Ishikawa (cell line): ENCODE data around the gene ODAD3.

ENCODE experiments used
- CEBPB ChIP-seq: IDR thresholded peaks from 2 replicates; pipeline ENCODE4 v1.6.1; 2012
- CREB1 ChIP-seq: IDR thresholded peaks from 2 replicates; pipeline ENCODE4 v1.6.1; 2012; ENCODE audit warnings: low read depth
- EGR1 ChIP-seq: IDR thresholded peaks from 2 replicates; pipeline ENCODE4 v1.6.1; 2012
- EP300 ChIP-seq: IDR thresholded peaks from 2 replicates; pipeline ENCODE4 v1.6.1; 2012; ENCODE audit warnings: borderline replicate concordance
- FOXM1 ChIP-seq: IDR thresholded peaks from 2 replicates; pipeline ENCODE4 v1.6.1; 2012; ENCODE audit warnings: low read depth, borderline replicate concordance
- NFIC ChIP-seq: IDR thresholded peaks from 2 replicates; pipeline ENCODE4 v1.6.1; 2012
- RAD21 ChIP-seq: IDR thresholded peaks from 2 replicates; pipeline ENCODE4 v1.6.1; 2012; ENCODE audit warnings: low read depth
- REST ChIP-seq: IDR thresholded peaks from 2 replicates; pipeline ENCODE4 v1.6.1; 2012; ENCODE audit warnings: low read depth, mild to moderate bottlenecking
- TAF1 ChIP-seq: IDR thresholded peaks from 2 replicates; pipeline ENCODE4 v1.6.1; 2012; ENCODE audit warnings: low read depth, mild to moderate bottlenecking
- TCF12 ChIP-seq: IDR thresholded peaks from 2 replicates; pipeline ENCODE4 v1.6.1; 2012; ENCODE audit warnings: low read depth
- TEAD4 ChIP-seq: IDR thresholded peaks from 2 replicates; pipeline ENCODE4 v1.6.1; 2012
- USF1 ChIP-seq: IDR thresholded peaks from 2 replicates; pipeline ENCODE4 v1.6.1; 2012
- YY1 ChIP-seq: IDR thresholded peaks from 2 replicates; pipeline ENCODE4 v1.6.1; 2012; ENCODE audit warnings: low read depth
- ZBTB7A ChIP-seq: IDR thresholded peaks from 2 replicates; pipeline ENCODE4 v1.6.1; 2012; ENCODE audit warnings: low read depth
- TF ChIP-seq, protein P1 (sequence below): IDR thresholded peaks from 2 replicates; pipeline ENCODE4 v1.6.1; 2012

Gene ODAD3

DNA sequence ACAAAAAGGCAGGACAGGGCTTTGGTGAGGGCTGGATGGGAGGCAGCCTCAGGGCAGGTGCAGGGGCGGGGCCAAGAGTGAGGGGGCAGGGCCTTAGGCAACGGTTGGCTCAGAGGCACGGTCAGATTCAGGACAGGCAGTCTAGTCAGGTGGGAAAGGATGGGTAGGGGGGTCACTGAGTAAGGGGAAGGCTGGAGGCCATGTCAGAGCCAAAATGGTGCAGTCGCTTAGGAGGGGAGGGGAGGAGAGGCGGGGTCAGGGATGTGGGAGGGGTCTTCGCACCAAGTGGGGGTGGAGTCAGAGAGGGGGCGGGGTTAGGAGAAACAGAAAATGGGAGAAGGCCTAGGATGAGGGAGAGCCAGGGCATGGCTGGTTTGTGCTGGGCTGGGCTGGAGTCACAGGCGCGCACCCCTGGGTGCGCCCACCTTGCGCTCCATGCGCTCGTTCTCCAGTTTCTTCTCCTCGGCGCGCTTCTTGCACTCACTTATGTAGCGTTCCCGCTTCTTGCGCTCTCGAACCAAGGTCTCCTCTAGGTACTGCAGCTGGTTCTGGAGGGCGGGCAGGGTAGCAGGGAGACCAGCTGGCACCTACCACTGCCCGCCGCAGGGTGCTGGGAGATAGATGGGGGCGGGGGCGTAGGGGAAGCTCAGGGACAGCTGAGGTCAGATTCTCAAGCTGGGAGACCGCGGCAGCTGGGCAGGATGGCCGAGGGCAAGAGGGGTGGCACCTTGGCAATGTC, 9.0 kb downstream of the ODAD3 start:
- TF ChIP-seq, protein P1, sequence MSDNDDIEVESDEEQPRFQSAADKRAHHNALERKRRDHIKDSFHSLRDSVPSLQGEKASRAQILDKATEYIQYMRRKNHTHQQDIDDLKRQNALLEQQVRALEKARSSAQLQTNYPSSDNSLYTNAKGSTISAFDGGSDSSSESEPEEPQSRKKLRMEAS, result no peak
- TF ChIP-seq RAD21 (no peak), ZBTB7A (no peak), TCF12 (no peak), YY1 (no peak), CEBPB (no peak), FOXM1 (no peak), EP300 (no peak), TEAD4 (no peak), TAF1 (no peak), NFIC (no peak)

DNA sequence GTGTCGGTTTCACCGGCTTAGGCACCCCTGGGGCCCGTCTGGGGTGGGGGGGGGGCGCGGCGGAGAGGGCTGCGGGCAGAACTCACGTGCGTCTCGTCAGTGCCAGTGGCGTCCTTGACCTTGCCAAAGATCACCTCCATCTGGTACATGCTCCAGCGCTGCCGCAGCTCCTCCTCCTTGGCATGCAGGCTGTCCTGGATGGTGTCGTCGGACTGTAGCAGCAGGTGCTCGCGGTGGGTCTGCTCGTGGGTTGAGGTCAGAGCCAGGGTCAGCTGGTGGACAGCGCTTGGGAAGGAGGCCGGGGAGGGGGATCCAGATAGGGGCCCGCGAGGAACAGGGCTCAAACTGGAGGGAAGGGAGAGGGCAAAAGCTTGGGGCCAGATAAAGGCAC, 11.1 kb downstream of the ODAD3 start:
- TF ChIP-seq USF1 (no peak), EGR1 (no peak), TEAD4 (no peak), TCF12 (no peak), CREB1 (no peak), CEBPB (no peak), TAF1 (no peak), EP300 (no peak), NFIC (no peak), REST (no peak), ZBTB7A (no peak), YY1 (no peak), FOXM1 (no peak), RAD21 (no peak)
- TF ChIP-seq, protein P1, result no peak

DNA sequence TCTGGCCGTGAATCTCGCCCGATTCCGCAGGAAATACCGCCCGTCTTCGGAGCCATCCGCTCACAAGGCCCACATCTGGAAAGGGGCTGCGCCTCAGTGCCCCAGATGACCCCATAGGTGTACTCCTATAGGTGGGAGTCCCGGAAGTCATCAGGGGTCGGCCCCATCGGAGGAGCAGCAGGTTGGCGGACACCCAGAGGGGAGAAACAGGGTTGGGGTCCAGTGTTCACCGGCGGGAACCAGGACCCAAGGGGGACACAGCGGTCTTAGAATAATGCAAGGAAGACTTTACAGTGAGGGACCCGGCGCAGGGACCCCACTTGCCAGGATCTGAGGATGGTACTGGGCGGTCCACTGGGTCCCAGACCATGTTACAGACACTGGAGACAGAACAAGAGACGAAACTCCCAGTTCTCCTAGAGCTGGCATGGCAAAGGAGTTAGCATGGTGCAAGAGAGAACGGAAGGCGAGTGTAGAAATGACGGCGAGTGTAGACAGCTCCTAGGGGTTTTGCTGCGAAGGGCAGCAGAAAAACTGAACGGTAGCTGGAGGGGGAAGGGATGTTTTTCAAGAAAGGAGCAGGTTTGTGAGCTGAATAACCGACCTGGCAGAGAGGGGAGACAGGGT, 11.6 kb downstream of the ODAD3 start:
- no peak for TF ChIP-seq YY1

DNA sequence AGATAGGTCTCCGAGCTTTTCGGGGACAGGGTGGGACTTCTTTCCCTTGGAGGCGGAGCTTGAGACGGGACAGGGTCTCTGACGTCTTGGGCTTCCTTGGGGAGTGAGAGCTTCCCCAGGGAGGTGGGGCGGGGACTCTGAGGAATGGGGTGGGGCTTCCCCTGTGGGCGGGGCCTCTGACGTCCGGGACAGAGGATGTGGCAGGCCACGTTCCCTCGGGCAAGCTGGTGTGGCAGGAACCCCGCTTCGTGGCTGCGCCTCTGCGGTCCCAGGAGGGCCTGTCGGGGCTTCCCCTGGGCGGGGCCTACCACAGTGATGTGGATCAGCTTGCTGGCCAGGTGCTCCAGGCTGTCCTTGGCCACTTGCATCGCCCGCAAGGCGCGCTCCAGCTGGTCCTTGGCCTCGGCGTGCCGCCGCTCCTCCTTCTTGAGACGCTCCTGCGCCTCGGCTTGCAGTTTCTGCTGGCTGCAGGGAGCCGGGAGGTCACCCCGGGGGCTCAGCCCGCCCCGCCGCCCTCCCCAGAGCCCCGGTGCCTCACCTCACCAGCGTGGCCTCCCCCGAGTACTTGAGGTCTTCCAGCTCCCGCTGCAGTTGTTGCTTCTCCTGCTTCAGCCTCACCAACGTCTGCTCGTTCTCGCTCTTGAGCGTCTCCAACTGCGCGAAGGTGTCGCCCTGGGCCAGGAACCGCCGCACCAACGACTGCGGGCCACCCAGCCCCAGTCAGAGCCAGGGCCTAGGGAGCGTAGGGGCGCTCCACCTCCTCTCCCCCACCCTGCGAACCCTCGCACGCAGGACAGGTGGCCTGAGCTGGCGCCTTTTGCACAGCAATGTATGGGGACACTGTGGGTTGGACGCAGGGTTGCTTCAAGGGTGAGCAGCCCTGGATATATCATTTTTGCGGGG, 12.5 kb downstream of the ODAD3 start:
- no peak for TF ChIP-seq ZBTB7A
- no peak for TF ChIP-seq EGR1
- TF ChIP-seq, protein P1, result peak; percentile 36; the same call in 1 of the 2 replicates

DNA sequence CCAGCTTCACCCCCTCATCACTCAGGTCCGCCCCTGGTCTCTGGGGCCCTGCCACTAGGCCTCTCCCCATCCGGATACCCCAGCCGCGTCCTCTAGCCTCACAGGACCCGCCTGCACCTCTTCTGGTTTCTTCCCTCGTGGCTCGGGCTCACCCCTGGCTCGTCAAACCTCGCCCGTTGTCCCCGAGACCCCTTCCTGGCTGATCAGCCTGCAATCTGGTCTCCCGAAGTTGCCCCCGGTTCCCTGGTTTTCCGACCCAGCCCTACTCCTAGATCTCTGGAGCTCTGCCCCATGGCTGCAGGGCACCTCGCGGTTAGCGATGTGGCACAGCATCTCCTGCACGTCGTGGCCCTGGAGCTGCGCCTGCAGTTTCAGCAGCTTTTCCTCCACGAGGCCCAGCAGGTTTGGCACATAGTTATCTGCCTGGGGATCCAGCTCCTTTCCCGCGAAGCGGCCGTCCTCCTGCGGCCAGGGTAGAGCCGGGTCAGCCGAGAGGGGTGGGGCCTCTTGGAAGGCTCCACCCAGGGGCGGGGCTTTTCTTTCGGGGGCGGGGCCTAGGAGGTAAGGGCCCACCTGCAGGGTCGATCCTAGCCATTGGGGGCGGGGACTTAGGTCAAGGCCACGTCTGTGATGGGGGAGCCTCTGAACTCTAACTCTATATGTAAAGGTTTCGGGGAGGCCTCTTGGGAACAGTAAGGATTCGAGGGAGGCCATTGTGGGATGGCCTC, 13.4 kb downstream of the ODAD3 start:
- TF ChIP-seq EP300 (no peak), NFIC (no peak), RAD21 (no peak), TAF1 (no peak)
- TF ChIP-seq, protein P1, result peak; percentile 35; the same call in 1 of the 2 replicates

- TF ChIP-seq CEBPB, result peak; percentile 86
- TF ChIP-seq TAF1, result no peak
- no peak for TF ChIP-seq REST
- no peak for TF ChIP-seq FOXM1
These were observed 14.2 kb downstream of the ODAD3 start for GRCh38 chr19:11420429-11421370.
